ENCODE data around the gene ZNHIT2.
"Not testable (repeated sequence)": the region's sequence is repeated elsewhere in the genome, so short reads cannot be mapped to it uniquely, and the experiment has no call there.

ZNHIT2 gene

GRCh38 chr11:65117206-65118096 is at the start of gene ZNHIT2:
Gene ZNHIT2, minus strand, starts transcription at chr11:65117701. Its CDS starts 48 bp downstream, at chr11:65117653.
- peak; percentile 99 for DNase-seq

DNA sequence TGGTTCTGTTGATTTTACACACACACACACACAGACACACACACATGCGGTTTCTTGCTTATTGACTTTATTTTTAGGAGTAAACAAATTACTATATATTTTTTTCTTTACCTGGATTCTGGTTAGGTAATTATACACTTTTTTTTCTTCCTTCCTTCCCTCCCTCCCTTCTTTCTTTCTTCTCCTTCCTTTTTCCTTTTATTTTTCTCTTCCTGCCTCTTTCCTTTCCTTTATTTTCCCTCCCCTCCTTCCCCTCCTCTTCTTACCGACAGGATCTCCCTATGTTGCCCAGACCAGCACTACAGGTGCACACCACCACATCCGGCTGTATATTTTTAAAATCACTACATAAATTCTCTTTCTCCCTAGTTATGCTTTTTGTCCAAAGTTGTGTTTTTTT is 49.4 kb upstream of the ZNHIT2 start:
- DNase-seq = no peak

- no peak for DNase-seq
These were observed 48.2 kb upstream of the ZNHIT2 start for GRCh38 chr11:65165410-65166317.

- no peak for DNase-seq
These were observed 46.2 kb upstream of the ZNHIT2 start for GRCh38 chr11:65163684-65164083.

- no peak for DNase-seq
These were observed 43.1 kb upstream of the ZNHIT2 start for GRCh38 chr11:65160643-65161042.

GRCh38 chr11:65159012-65159411 is 41.5 kb upstream of the ZNHIT2 start:
- no peak for DNase-seq

DNA sequence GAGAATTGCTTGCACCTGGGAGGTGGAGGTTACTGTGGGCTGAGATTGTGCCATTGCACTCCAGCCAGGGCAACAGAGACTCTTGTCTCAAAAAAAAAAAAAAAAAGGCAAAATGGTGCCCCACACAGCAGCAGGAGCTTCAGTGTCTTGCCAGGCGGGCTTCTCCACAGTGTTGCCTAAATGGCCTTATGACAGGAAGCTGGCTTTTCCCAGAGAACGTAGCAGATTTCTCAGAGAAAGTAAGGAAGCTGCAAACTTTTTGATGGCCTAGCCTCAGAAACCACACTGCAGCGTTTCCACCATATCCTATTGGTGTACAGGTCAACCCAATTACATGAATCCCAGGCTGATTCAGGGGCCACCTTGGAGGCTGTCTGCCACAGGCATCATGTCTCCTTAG is 39.8 kb upstream of the ZNHIT2 start:
- no peak for DNase-seq

DNA sequence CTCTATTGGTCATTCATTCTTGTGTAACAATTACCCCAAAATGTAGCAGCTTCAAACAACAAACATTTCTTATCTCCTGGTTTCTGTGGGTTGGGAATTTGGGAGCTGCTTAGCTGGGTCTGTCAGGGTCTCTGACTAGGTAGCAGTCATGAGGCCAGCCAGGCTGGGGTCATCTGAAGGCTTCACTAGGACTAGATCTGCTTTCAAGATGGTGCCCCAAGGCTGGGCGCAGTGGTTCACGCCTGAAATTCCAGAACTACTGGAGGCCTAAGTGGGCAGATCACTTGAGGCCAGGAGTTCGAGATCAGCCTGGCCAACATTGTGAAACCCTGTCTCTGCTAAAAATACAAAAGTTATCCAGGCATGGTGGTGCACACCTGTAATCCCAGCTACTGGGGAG is 39.4 kb upstream of the ZNHIT2 start:
- DNase-seq = no peak

DNA sequence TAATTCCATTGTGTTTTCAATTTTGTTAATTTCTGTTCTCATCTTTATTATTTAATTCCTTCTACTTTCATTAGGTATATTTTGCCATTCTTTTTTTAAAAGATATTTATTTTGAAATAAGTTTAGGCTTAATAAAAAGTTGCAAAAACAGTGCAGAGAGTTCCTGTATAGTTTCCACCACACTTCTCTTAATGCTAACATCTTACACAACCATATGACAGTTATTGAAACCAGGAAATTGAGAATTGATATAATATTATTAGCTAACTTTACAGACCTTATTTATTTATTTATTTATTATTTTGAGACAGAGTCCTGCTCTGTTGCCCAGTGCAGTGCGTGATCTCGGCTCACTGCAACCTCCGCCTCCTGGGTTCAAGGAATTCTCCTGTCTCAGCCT is 38.8 kb upstream of the ZNHIT2 start:
- DNase-seq = no peak

DNA sequence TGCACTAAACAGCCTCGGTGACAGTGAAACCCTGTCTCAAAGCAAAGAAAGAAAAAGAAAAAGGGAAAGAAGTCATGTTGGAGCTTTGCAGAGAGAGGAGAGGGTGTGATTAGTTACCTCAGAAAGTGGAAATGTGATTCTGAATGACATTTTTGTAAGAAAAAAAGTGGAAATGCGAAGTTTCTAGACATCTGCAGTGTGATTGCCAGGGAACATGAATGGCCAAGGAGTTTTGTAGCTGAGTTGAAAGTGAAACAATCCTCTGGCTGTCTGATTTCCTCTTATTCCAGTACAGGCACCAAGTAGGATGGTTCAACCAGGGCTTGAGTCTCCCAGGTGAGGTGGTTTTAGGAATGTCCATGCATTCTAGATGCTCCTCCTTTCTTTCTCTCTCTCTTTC is 34.6 kb upstream of the ZNHIT2 start:
- no peak for DNase-seq

- DNase-seq = no peak
These were observed 33.9 kb upstream of the ZNHIT2 start for GRCh38 chr11:65151331-65151899.

GRCh38 chr11:65150509-65151299 is 33.2 kb upstream of the ZNHIT2 start:
- peak; percentile 4 to 25 for DNase-seq

GRCh38 chr11:65150131-65150508 is 32.6 kb upstream of the ZNHIT2 start:
- not testable (repeated sequence) for DNase-seq

DNA sequence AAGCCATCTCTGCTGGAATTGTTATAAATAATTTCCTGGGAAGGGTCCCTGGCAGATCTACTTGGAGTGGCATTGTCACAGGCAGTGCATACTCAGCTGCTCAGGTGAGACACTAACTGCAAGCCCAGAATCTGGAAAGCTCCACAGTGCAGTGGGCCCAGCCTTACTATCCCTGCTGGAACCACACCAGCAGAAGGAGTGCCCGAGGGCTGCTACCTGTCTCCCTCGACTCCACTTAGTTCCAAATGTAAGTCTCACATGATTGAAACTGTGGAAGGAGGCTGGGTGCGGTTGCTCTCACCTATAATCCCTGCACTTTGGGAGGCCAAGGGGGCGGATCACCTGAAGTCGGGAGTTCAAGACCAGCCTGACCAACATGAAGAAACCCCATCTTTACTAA is 31.2 kb upstream of the ZNHIT2 start:
- DNase-seq = no peak

DNA sequence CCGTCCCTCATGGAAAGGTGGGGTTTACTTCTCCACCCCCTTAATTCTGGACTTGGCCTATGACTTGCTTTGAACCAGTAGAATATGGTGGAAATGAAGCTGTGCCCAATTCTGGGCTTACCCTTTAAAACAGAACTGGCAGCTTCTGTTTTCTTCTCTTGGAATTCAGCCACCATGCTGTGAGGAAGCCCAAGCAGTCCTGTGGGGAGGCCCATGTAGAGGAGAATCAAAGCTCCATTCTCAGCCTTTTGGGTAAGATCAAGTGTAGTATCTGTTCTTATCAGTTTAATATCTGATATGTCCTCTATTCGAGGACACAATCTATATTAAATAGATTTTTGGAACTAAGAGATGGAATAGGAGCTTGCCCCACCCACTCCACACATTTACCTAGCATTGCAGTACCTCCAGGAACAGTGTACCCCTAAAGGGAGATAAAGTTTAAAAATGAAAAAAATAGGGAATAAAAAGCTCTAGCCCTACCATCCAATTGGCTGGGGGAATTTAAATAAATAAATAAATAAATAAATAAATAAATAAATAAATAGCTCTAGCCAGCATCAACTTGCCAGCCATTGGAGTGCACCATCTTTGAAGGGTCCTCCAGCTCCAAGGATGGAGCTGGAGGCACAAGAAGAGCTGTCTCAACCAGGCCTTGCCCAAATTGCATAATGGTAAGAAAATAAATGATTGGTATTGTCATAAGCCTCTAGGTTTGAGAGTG is 30.0 kb upstream of the ZNHIT2 start:
- DNase-seq = no peak

- no peak for DNase-seq
These were observed 24.5 kb upstream of the ZNHIT2 start for GRCh38 chr11:65141896-65142494.

DNA sequence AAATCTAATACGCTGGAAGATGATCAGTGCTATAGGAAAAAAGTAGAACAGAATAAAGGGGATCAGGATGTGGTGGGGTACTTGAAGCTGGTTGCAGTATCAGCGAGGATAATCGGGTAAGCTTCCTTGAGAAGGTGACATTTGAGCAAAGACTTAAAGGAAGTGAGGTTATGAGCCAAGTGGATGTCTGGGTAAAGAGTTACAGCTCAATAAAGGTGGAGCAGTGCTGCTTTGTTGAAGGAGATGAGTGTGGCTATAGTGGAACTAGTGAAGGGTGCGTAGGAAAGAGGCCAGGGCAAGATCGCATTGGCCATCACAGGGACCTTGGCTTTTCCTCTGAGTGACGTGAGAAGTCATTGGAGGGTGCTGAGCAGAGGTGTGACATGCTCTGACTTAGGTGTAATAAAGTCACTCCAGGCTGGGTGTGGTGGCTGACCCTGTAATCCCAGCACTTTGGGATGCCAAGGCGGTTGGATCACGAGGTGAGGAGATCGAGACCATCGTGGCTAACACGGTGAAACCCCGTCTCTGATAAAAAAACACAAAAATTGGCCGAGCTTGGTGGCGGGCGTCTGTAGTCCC is 19.1 kb upstream of the ZNHIT2 start:
- DNase-seq = no peak

GRCh38 chr11:65135633-65136145 is 18.2 kb upstream of the ZNHIT2 start:
- DNase-seq = no peak

DNA sequence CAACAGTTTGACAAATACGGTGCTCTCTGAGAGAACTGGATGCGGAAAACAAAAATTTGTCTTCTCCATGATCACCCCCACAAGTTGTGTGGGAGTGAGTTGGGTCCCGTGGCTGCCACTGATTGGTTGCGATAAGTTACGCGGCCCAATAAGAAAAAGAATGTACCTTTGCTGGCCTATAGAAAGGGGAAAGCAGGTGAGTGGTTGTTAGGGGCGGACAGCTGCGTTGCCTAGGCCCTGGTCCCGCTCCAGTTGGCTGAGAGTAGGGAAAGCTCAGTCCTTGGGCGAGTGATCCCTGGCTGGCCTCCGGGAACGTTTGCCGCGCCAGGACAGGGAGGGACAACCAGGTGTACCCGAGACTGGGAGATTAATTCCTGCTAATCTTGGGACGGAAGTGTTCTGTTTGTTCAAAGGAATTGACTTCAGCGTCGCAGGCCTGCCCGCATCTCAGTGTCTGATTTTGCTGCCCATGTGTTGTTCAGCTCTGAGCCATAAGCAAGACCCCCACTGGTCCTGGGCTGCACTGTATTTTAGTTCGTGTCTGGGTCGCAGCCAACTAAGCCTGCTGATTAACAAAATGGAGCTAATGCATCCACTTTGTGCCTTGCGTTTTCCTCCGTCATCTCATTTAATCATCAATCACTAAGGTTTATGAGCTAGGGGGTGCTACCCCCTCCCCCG is 17.6 kb upstream of the ZNHIT2 start:
- peak; percentile 95 to 98 for DNase-seq

All from NCI-H2081 (cell line).